Measurements from ENCODE around the gene CDY2B.
"Not testable (repeated sequence)": the region's sequence is repeated elsewhere in the genome, so short reads cannot be mapped to it uniquely, and the experiment has no call there.

CDY2B gene

GRCh38 chrY:17880120-17880519, at the start of gene CDY2B:
Gene CDY2B, minus strand, starts transcription at chrY:17880220. Its CDS starts 328 bp downstream, at chrY:17879892.
- H3K4me3 ChIP-seq (ENCODE audit: low read depth, low read length): not testable (repeated sequence)

DNA sequence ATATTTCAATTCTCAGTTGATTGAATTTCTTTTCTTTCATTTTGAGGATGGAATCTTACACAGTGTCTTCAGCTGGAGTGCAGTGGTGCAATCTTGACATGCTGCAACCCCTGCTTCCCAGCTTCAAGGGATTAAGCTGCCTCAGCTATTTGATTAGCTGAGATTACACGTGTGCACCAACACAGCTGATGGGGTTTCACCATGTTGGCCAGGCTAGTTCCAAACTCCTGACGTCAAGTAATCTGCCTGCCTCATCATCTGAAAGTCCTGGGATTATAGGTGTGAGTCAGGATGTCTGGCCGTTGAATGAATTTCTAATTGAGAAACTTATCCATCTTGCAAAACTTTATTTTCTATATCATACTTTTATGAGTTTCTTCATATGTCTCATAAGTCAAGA, 28.0 kb upstream of the CDY2B start:
- H3K4me3 ChIP-seq (ENCODE audit: low read depth, low read length): not testable (repeated sequence)

DNA sequence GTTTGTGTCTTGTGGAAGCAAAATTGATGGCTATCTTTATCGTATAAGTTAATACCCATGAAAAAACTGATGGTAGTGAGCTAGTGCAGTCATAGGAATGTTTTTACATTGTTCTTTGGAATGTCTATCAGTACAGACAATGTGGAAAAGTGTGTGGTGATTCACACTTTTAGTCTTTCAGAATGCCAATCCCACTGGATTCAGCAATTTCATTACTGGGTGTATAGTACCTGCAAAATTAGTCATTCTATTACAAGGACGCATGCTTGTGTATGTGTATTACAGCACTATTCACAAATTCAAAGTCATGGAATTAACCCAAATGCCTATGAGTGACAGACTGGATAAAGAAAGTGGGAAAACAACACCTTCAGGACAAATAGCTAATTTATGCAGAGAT, 27.3 kb upstream of the CDY2B start:
- not testable (repeated sequence) for H3K4me3 ChIP-seq (ENCODE audit: low read depth, low read length)

GRCh38 chrY:17881697-17882096, 1.7 kb upstream of the CDY2B start:
- not testable (repeated sequence) for H3K4me3 ChIP-seq (ENCODE audit: low read depth, low read length)

DNA sequence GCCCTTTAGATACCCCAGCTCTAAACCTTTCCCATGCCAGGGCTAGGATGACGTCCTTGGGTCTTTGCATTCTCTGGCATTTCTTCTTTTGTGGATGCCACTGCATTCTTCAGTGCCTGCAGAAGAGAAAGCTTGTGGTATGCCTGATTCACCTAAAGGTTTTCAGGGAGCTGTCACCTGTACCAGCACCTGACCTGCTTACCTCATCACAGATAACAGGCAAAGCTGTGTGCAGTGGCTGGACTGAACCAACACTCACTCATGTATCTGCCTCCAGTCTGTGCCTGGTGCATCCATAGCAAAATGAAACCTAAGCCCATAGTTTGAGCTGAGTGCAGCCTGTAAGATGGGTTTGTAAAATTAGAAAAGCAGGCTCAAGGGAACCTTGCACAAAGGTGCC, 3.3 kb downstream of the CDY2B start:
- H3K4me3 ChIP-seq (ENCODE audit: low read depth, low read length): not testable (repeated sequence)

- H3K4me3 ChIP-seq (ENCODE audit: low read depth, low read length): not testable (repeated sequence)
Observed at GRCh38 chrY:17875401-17875800, 4.6 kb downstream of the CDY2B start.

- H3K4me3 ChIP-seq (ENCODE audit: low read depth, low read length): not testable (repeated sequence)
Observed at GRCh38 chrY:17871194-17871903, 8.7 kb downstream of the CDY2B start.

DNA sequence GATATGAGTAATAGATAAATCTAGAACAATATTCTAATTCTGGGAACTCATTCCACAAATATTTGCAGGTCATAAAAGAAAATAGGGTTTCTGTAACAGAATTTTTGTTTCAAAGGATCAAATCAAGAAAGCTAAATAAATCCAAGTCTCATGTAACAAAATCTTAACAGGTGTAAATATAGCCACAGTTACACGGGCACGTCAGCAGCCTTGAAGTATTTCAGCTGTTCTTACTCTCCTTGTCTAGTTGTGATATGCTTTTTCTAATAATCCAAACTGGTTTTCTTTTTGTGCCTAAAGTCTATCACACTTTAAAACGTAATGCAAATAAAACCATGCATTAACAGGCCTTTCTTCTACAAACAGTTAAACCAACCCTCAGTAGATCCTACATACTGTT, 9.3 kb downstream of the CDY2B start:
- H3K4me3 ChIP-seq (ENCODE audit: low read depth, low read length): not testable (repeated sequence)

- not testable (repeated sequence) for H3K4me3 ChIP-seq (ENCODE audit: low read depth, low read length)
Observed at GRCh38 chrY:17867850-17868249, 12.2 kb downstream of the CDY2B start.

DNA sequence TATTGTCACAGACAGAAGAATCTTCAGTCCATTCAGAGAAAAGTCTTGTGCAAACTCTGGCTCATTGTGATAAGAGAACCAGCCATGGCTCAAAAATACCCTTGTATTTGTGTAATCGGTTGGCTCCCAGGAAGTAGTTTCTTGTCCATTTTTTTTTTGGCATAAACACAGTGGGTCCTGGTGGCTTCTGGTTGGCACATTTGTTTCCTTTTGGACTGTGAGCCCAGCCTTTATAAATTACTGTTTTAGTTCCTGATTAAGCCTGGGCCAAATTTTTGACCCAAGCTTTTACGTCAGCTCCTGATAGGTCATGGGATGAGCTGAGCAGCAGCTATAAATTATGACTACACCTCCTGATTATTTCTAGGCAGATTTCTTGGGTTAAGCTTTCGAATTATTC, 19.4 kb downstream of the CDY2B start:
- not testable (repeated sequence) for H3K4me3 ChIP-seq (ENCODE audit: low read depth, low read length)

DNA sequence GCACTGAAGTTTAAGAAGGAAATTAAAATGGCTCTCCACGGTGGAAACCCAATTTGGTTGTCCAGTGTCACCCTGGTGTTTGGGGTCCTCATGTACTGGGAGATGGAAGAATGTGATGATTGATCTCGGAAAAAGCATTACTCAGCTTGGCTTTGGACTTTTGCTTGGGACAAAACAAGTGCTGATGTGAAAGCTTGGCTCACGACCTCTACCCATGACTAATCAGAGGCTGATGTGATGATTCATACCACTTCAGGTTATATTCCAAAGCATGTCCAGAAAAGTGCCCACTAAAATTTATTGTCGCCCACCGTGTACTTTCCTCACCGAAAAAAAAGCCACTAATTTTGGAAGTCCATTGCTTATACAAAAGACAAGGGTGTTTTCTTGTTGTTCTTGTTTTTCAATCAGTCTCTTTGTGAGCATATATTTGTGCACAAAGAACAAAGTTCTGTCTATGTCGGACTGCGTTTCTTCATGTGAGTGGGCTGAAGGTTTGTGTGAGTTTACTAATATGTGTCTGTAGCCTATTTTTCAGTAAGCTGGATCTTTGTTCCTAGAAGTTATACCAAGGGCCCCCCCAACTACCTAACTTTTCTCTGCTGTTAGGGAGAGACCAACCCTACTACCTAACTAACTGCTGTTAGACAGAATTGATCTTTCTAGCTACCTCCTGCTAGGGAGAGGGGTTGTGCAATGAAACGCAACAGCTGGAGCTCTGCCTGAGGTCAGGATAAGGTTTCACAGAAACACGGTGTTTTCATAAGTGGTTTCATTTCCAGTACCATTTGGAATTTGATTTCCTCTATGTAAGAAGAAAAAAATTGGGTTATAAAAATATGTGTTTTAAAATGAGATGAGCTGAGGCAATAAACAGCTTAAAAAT, 22.8 kb downstream of the CDY2B start:
- H3K4me3 ChIP-seq (ENCODE audit: low read depth, low read length): not testable (repeated sequence)

GRCh38 chrY:17856508-17856907, 23.5 kb downstream of the CDY2B start:
- not testable (repeated sequence) for H3K4me3 ChIP-seq (ENCODE audit: low read depth, low read length)

GRCh38 chrY:17849131-17849530, 30.9 kb downstream of the CDY2B start:
- not testable (repeated sequence) for H3K4me3 ChIP-seq (ENCODE audit: low read depth, low read length)

DNA sequence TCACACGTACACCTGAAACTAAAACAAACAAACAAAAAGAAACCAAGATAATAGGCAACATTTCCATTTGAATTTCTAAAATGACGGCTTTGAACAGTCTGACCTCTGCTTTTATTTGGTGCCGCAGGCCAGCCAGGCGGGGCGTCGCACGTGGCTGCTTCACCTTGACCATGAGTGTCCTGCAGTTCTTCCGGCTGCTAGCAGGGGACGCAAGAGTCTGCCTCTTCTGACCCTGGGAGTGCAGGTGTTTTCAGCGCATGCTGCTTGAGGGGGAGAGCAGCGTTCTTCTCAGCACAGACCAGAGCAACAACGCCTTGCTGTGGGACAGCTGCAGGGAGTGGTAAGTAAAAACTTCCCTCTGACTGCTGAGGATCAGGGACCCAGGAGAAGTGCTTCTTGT, 47.9 kb downstream of the CDY2B start:
- not testable (repeated sequence) for H3K4me3 ChIP-seq (ENCODE audit: low read depth, low read length)
